ENCODE data around the gene LYSMD4.

- TF ChIP-seq CTCF (IDR thresholded peaks at IDR 0.05; ENCODE audit: borderline replicate concordance, extremely low read depth, low read length, poor library complexity, severe bottlenecking), result no peak
- no peak for TF ChIP-seq EZH2 (IDR thresholded peaks at IDR 0.05; ENCODE audit: borderline replicate concordance, low read depth, low read length, severe bottlenecking)
Measured at GRCh38 chr15:99732751-99733267, 428 bp downstream of the LYSMD4 start.
